ENCODE data around the gene HPCAL1. TPM values are rescaled to one million over a fixed set of nuclear protein-coding genes. Genes with fewer than 3 reads are reported as not detected.

HPCAL1 gene
- total RNA-seq, 1 donor from 2014 or later, result 12.3 TPM

GRCh38 chr2:10363861-10364610 is 61.3 kb downstream of the HPCAL1 start:
- no peak for DNase-seq (ENCODE audit: low read depth)
- TF ChIP-seq CTCF (IDR thresholded peaks at IDR 0.05; ENCODE audit: insufficient read depth, low read depth, low read length), result no peak
- TF ChIP-seq EZH2 (IDR thresholded peaks at IDR 0.05; ENCODE audit: insufficient read depth, low read length), result no peak
- peaks cover 14% of the 10 kb centered on the region for H3K79me2 ChIP-seq (ENCODE audit: insufficient read depth, low read length)
- H3K9me3 Mint-ChIP-seq (ENCODE audit: unreplicated experiment), result no peaks in the 10 kb centered on the region
- H3K9me3 ChIP-seq (ENCODE audit: insufficient read depth, low read depth, low read length), result no peaks in the 10 kb centered on the region
- H3K4me2 ChIP-seq (ENCODE audit: low read length), result no peak overlapping the region
- H3K4me3 Mint-ChIP-seq (ENCODE audit: unreplicated experiment), result no peak overlapping the region
- H3K9ac ChIP-seq (ENCODE audit: low read length), result no peak overlapping the region
- no peaks in the 10 kb centered on the region for H3K36me3 ChIP-seq (ENCODE audit: insufficient read depth, low read length)
- peaks cover 7% of the 10 kb centered on the region for H3K4me1 ChIP-seq (ENCODE audit: insufficient read depth, low read length)
- H4K20me1 ChIP-seq (ENCODE audit: insufficient read depth, low read length), result peaks cover 47% of the 10 kb centered on the region
- H3K4me1 Mint-ChIP-seq (ENCODE audit: low read depth, unreplicated experiment), result peaks cover 8% of the 10 kb centered on the region
- no peak overlapping the region for H3K27ac ChIP-seq (ENCODE audit: low read depth, low read length)
- peaks cover 12% of the 10 kb centered on the region for H3K27me3 Mint-ChIP-seq (ENCODE audit: low read depth, unreplicated experiment)
- FAIRE-seq, result no peak
- H2AFZ ChIP-seq (ENCODE audit: low read depth, low read length), result no peak overlapping the region
- no peak overlapping the region for H3K27ac Mint-ChIP-seq (ENCODE audit: unreplicated experiment)
- H3K27me3 ChIP-seq (ENCODE audit: insufficient read depth, low read length), result no peaks in the 10 kb centered on the region
- H3K4me3 ChIP-seq (ENCODE audit: insufficient read depth, low read depth, low read length), result no peak overlapping the region
- H3K36me3 Mint-ChIP-seq (ENCODE audit: low read depth, unreplicated experiment), result no peaks in the 10 kb centered on the region

- H3K9me3 Mint-ChIP-seq (ENCODE audit: unreplicated experiment), result no peaks in the 10 kb centered on the region
- no peak for DNase-seq (ENCODE audit: low read depth)
- Histone ChIP-seq H3K79me2 (ENCODE audit: insufficient read depth, low read length) (peaks cover 15% of the 10 kb centered on the region), H3K27me3 (ENCODE audit: insufficient read depth, low read length) (no peaks in the 10 kb centered on the region), H3K4me3 (ENCODE audit: insufficient read depth, low read depth, low read length) (no peak overlapping the region), H4K20me1 (ENCODE audit: insufficient read depth, low read length) (peaks cover 59% of the 10 kb centered on the region), H2AFZ (ENCODE audit: low read depth, low read length) (no peak overlapping the region), H3K9me3 (ENCODE audit: insufficient read depth, low read depth, low read length) (no peaks in the 10 kb centered on the region), H3K4me2 (ENCODE audit: low read length) (no peak overlapping the region), H3K4me1 (ENCODE audit: insufficient read depth, low read length) (peaks cover 7% of the 10 kb centered on the region), H3K36me3 (ENCODE audit: insufficient read depth, low read length) (no peaks in the 10 kb centered on the region), H3K9ac (ENCODE audit: low read length) (no peak overlapping the region), H3K27ac (ENCODE audit: low read depth, low read length) (no peak overlapping the region)
- no peak overlapping the region for H3K27ac Mint-ChIP-seq (ENCODE audit: unreplicated experiment)
- TF ChIP-seq EZH2 (IDR thresholded peaks at IDR 0.05; ENCODE audit: insufficient read depth, low read length) (no peak), CTCF (IDR thresholded peaks at IDR 0.05; ENCODE audit: insufficient read depth, low read depth, low read length) (no peak)
- FAIRE-seq, result no peak
- no peak overlapping the region for H3K4me3 Mint-ChIP-seq (ENCODE audit: unreplicated experiment)
- H3K36me3 Mint-ChIP-seq (ENCODE audit: low read depth, unreplicated experiment), result no peaks in the 10 kb centered on the region
- peaks cover 8% of the 10 kb centered on the region for H3K4me1 Mint-ChIP-seq (ENCODE audit: low read depth, unreplicated experiment)
- peaks cover 14% of the 10 kb centered on the region for H3K27me3 Mint-ChIP-seq (ENCODE audit: low read depth, unreplicated experiment)
These were observed 62.7 kb downstream of the HPCAL1 start for GRCh38 chr2:10365412-10365811.

GRCh38 chr2:10366601-10367270 is 64.0 kb downstream of the HPCAL1 start:
- Histone ChIP-seq H4K20me1 (ENCODE audit: insufficient read depth, low read length) (peaks cover 63% of the 10 kb centered on the region), H3K9ac (ENCODE audit: low read length) (no peak overlapping the region), H3K27me3 (ENCODE audit: insufficient read depth, low read length) (no peaks in the 10 kb centered on the region), H3K9me3 (ENCODE audit: insufficient read depth, low read depth, low read length) (no peaks in the 10 kb centered on the region), H3K36me3 (ENCODE audit: insufficient read depth, low read length) (no peaks in the 10 kb centered on the region), H3K27ac (ENCODE audit: low read depth, low read length) (no peak overlapping the region), H2AFZ (ENCODE audit: low read depth, low read length) (no peak overlapping the region), H3K79me2 (ENCODE audit: insufficient read depth, low read length) (peaks cover 23% of the 10 kb centered on the region), H3K4me1 (ENCODE audit: insufficient read depth, low read length) (no peaks in the 10 kb centered on the region), H3K4me3 (ENCODE audit: insufficient read depth, low read depth, low read length) (no peak overlapping the region), H3K4me2 (ENCODE audit: low read length) (no peak overlapping the region)
- H3K27ac Mint-ChIP-seq (ENCODE audit: unreplicated experiment), result no peak overlapping the region
- DNase-seq (ENCODE audit: low read depth) (no peak), FAIRE-seq (no peak)
- no peaks in the 10 kb centered on the region for H3K9me3 Mint-ChIP-seq (ENCODE audit: unreplicated experiment)
- H3K27me3 Mint-ChIP-seq (ENCODE audit: low read depth, unreplicated experiment), result peaks cover 14% of the 10 kb centered on the region
- TF ChIP-seq EZH2 (IDR thresholded peaks at IDR 0.05; ENCODE audit: insufficient read depth, low read length) (no peak), CTCF (IDR thresholded peaks at IDR 0.05; ENCODE audit: insufficient read depth, low read depth, low read length) (no peak)
- H3K4me3 Mint-ChIP-seq (ENCODE audit: unreplicated experiment), result no peak overlapping the region
- no peaks in the 10 kb centered on the region for H3K36me3 Mint-ChIP-seq (ENCODE audit: low read depth, unreplicated experiment)
- H3K4me1 Mint-ChIP-seq (ENCODE audit: low read depth, unreplicated experiment), result no peaks in the 10 kb centered on the region
